Panc1 (cell line): Measurements from ENCODE around the gene ECHS1.

Experiments
- CTCF ChIP-seq: fragments of 450-650 bp; IDR thresholded peaks from 2 replicates; pipeline ENCODE4 v1.5.1; 2017; ENCODE audit warnings: mild to moderate bottlenecking
- POLR2AphosphoS5 ChIP-seq: IDR thresholded peaks from 2 replicates; pipeline ENCODE4 v1.6.1; 2012; ENCODE audit warnings: mild to moderate bottlenecking, low read depth, low read length, moderate library complexity
- REST ChIP-seq, 2 experiments: IDR thresholded peaks; 2 replicates each; pipeline ENCODE4 v1.6.1; 2011 to 2012; ENCODE audit warnings: low read depth in 2 of 2, control low read depth in 1 of 2, low read length in 1 of 2, mild to moderate bottlenecking in 1 of 2, moderate library complexity in 1 of 2; ENCODE audit not compliant: insufficient read depth in 1 of 2
- SIN3A ChIP-seq: IDR thresholded peaks from 2 replicates; pipeline ENCODE4 v1.6.1; 2012; ENCODE audit warnings: low read depth, mild to moderate bottlenecking, low read length, moderate library complexity, borderline replicate concordance; ENCODE audit not compliant: insufficient read depth

- TF ChIP-seq CTCF (no peak), POLR2AphosphoS5 (no peak), SIN3A (no peak), REST (IDR thresholded peaks at IDR 0.05; ENCODE audit: insufficient read depth in 1 of 2, low read depth in 2 of 2, low read length in 1 of 2) (no peak)
These were observed 2.4 kb upstream of the ECHS1 start for GRCh38 chr10:133375357-133376115.
